ENCODE results near the gene KLRD1. TPM values are rescaled to one million over a fixed set of nuclear protein-coding genes. Genes with fewer than 3 reads are reported as not detected.
"Not testable (repeated sequence)": the region's sequence is repeated elsewhere in the genome, so short reads cannot be mapped to it uniquely, and the experiment has no call there.

The KLRD1 gene
- polyA plus RNA-seq, 1 of the 3 experiments (the other 2 are of a cell fraction), result not detected

- DNase-seq; POLR2A ChIA-PET; H4K20me1 ChIP-seq (ENCODE audit: insufficient read depth); H3F3A ChIP-seq (replicated peaks; ENCODE audit: insufficient read depth); H3K4me3 ChIP-seq (ENCODE audit: low read depth in 2 of 2, low read length in 1 of 2); H3K4me2 ChIP-seq; CTCF ChIA-PET; H3K9me3 ChIP-seq; H3K27ac ChIP-seq (ENCODE audit: low read depth in 2 of 2, low read length in 1 of 2); H3K9me2 ChIP-seq; H3K79me2 ChIP-seq (ENCODE audit: insufficient read depth); H3K9ac ChIP-seq; H3K36me3 ChIP-seq (replicated peaks in 1 of 2; ENCODE audit: control insufficient read depth in 1 of 2, insufficient read depth in 2 of 2, low read length in 1 of 2); H3K27me3 ChIP-seq (ENCODE audit: insufficient read depth); H2AFZ ChIP-seq (ENCODE audit: low read depth); H3K4me1 ChIP-seq (ENCODE audit: control insufficient read depth in 1 of 2, insufficient read depth in 2 of 2, low read depth in 1 of 2, low read length in 1 of 2): not testable (repeated sequence)
- WGBS (ENCODE audit: low lambda C conversion rate), result 6% methylated on average over 2 of the region's 2 CpGs
Measured at GRCh38 chr12:10328691-10329090, 21.0 kb downstream of the KLRD1 start.

GRCh38 chr12:10331642-10332239, 24.1 kb downstream of the KLRD1 start:
- Histone ChIP-seq H3K4me1 (ENCODE audit: control insufficient read depth in 1 of 2, insufficient read depth in 2 of 2, low read depth in 1 of 2, low read length in 1 of 2) (no peaks in the 10 kb centered on the region), H3K36me3 (replicated peaks in 1 of 2; ENCODE audit: control insufficient read depth in 1 of 2, insufficient read depth in 2 of 2, low read length in 1 of 2) (no peaks in the 10 kb centered on the region), H3K79me2 (ENCODE audit: insufficient read depth) (no peaks in the 10 kb centered on the region), H3K27ac (ENCODE audit: low read depth in 2 of 2, low read length in 1 of 2) (no peak overlapping the region), H2AFZ (ENCODE audit: low read depth) (no peak overlapping the region), H4K20me1 (ENCODE audit: insufficient read depth) (no peaks in the 10 kb centered on the region), H3F3A (replicated peaks; ENCODE audit: insufficient read depth) (no peaks in the 10 kb centered on the region), H3K4me3 (ENCODE audit: low read depth in 2 of 2, low read length in 1 of 2) (no peak overlapping the region), H3K27me3 (ENCODE audit: insufficient read depth) (peaks cover 7% of the 10 kb centered on the region; the same call in 1 of the 2 replicates), H3K9me3 (no peaks in the 10 kb centered on the region), H3K9me2 (no peaks in the 10 kb centered on the region), H3K9ac (no peak overlapping the region), H3K4me2 (no peak overlapping the region)
- TF ChIP-seq RAD21 (IDR thresholded peaks at IDR 0.05; ENCODE audit: low read length) (peak; percentile 70), TEAD4 (IDR thresholded peaks at IDR 0.05; ENCODE audit: borderline replicate concordance, insufficient read depth) (no peak), GATA2 (CRISPR knock-in tag; IDR thresholded peaks at IDR 0.05) (no peak), SMC3 (IDR thresholded peaks at IDR 0.05; ENCODE audit: low read depth, low read length) (peak; percentile 62), NFIC (IDR thresholded peaks at IDR 0.05; ENCODE audit: borderline replicate concordance) (no peak), CTCF (IDR thresholded peaks at IDR 0.05) (peak; percentile 72), MEF2A (IDR thresholded peaks at IDR 0.05; ENCODE audit: borderline replicate concordance, low read depth) (no peak), ELF1 (IDR thresholded peaks at IDR 0.05) (no peak)
- TF ChIP-seq, protein P1, sequence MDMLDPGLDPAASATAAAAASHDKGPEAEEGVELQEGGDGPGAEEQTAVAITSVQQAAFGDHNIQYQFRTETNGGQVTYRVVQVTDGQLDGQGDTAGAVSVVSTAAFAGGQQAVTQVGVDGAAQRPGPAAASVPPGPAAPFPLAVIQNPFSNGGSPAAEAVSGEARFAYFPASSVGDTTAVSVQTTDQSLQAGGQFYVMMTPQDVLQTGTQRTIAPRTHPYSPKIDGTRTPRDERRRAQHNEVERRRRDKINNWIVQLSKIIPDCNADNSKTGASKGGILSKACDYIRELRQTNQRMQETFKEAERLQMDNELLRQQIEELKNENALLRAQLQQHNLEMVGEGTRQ (IDR thresholded peaks at IDR 0.05; ENCODE audit: borderline replicate concordance, low read depth, low read length), result no peak
- TF ChIP-seq, protein P2, sequence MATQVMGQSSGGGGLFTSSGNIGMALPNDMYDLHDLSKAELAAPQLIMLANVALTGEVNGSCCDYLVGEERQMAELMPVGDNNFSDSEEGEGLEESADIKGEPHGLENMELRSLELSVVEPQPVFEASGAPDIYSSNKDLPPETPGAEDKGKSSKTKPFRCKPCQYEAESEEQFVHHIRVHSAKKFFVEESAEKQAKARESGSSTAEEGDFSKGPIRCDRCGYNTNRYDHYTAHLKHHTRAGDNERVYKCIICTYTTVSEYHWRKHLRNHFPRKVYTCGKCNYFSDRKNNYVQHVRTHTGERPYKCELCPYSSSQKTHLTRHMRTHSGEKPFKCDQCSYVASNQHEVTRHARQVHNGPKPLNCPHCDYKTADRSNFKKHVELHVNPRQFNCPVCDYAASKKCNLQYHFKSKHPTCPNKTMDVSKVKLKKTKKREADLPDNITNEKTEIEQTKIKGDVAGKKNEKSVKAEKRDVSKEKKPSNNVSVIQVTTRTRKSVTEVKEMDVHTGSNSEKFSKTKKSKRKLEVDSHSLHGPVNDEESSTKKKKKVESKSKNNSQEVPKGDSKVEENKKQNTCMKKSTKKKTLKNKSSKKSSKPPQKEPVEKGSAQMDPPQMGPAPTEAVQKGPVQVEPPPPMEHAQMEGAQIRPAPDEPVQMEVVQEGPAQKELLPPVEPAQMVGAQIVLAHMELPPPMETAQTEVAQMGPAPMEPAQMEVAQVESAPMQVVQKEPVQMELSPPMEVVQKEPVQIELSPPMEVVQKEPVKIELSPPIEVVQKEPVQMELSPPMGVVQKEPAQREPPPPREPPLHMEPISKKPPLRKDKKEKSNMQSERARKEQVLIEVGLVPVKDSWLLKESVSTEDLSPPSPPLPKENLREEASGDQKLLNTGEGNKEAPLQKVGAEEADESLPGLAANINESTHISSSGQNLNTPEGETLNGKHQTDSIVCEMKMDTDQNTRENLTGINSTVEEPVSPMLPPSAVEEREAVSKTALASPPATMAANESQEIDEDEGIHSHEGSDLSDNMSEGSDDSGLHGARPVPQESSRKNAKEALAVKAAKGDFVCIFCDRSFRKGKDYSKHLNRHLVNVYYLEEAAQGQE (IDR thresholded peaks at IDR 0.05; ENCODE audit: low read depth, low read length), result no peak
- TF ChIP-seq, protein P3, sequence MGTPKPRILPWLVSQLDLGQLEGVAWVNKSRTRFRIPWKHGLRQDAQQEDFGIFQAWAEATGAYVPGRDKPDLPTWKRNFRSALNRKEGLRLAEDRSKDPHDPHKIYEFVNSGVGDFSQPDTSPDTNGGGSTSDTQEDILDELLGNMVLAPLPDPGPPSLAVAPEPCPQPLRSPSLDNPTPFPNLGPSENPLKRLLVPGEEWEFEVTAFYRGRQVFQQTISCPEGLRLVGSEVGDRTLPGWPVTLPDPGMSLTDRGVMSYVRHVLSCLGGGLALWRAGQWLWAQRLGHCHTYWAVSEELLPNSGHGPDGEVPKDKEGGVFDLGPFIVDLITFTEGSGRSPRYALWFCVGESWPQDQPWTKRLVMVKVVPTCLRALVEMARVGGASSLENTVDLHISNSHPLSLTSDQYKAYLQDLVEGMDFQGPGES (IDR thresholded peaks at IDR 0.05; ENCODE audit: low read depth, low read length), result no peak
- TF ChIP-seq, protein P4, sequence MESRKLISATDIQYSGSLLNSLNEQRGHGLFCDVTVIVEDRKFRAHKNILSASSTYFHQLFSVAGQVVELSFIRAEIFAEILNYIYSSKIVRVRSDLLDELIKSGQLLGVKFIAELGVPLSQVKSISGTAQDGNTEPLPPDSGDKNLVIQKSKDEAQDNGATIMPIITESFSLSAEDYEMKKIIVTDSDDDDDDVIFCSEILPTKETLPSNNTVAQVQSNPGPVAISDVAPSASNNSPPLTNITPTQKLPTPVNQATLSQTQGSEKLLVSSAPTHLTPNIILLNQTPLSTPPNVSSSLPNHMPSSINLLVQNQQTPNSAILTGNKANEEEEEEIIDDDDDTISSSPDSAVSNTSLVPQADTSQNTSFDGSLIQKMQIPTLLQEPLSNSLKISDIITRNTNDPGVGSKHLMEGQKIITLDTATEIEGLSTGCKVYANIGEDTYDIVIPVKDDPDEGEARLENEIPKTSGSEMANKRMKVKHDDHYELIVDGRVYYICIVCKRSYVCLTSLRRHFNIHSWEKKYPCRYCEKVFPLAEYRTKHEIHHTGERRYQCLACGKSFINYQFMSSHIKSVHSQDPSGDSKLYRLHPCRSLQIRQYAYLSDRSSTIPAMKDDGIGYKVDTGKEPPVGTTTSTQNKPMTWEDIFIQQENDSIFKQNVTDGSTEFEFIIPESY (IDR thresholded peaks at IDR 0.05; ENCODE audit: borderline replicate concordance, low read depth), result no peak
- ChIA-PET POLR2A (no interaction called here), CTCF (interaction anchor here (1.3 to 2.1 kb wide), 5 partner anchors 9 to 868 kb away, joined by 3 to 7 read pairs (median 4); no protein-coding TSS in a partner anchor)
- 7% methylated on average over 2 of the region's 2 CpGs for WGBS (ENCODE audit: low lambda C conversion rate)
- peak; percentile 26 for DNase-seq

DNA sequence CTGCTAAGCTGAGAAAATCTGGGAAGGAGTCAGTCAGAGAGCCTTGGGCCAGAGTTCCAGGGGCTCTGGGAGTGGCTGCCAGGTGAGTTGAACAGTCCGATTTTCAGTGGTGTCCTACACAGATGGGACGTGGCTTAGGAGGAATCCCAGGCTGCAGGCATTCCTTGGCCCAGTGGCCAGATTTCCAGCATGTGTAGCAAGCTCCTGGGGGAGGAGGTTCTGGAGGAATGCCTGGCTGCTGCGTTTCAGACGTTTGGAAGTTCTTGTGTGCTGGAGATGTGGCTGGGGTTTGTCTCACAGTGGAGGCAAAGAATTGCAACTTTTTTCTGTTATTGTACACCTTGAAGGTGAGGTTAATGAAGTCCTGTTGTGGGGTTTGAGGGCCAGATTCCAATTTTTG, 28.5 kb downstream of the KLRD1 start:
- peaks cover 18% of the 10 kb centered on the region; the same call in 1 of the 2 replicates for H3K27me3 ChIP-seq (ENCODE audit: insufficient read depth)
- H3F3A ChIP-seq (replicated peaks; ENCODE audit: insufficient read depth); POLR2A ChIA-PET; H3K27ac ChIP-seq (ENCODE audit: low read depth in 2 of 2, low read length in 1 of 2); H3K4me3 ChIP-seq (ENCODE audit: low read depth in 2 of 2, low read length in 1 of 2); H3K79me2 ChIP-seq (ENCODE audit: insufficient read depth); H4K20me1 ChIP-seq (ENCODE audit: insufficient read depth); DNase-seq; H3K4me2 ChIP-seq; H3K4me1 ChIP-seq (ENCODE audit: control insufficient read depth in 1 of 2, insufficient read depth in 2 of 2, low read depth in 1 of 2, low read length in 1 of 2); H3K9me2 ChIP-seq; H3K9ac ChIP-seq; H2AFZ ChIP-seq (ENCODE audit: low read depth); CTCF ChIA-PET; H3K9me3 ChIP-seq; H3K36me3 ChIP-seq (replicated peaks in 1 of 2; ENCODE audit: control insufficient read depth in 1 of 2, insufficient read depth in 2 of 2, low read length in 1 of 2): not testable (repeated sequence)
- 16% methylated on average over 3 of the region's 4 CpGs for WGBS (ENCODE audit: low lambda C conversion rate)
